IMR-90 (cell line): ENCODE measurements around the gene B4GALT7. TPM values are rescaled to one million over a fixed set of nuclear protein-coding genes. Genes with fewer than 3 reads are reported as not detected.

Experiments
- ATAC-seq: fragments of 200-7000 bp; cut with Tn5 transposase; 2 replicates; pipeline ENCODE4 v1.9.1; 2020; ENCODE audit warnings: low read depth, mild to moderate bottlenecking, moderate library complexity
- BruUV-seq: library from RNA; stranded (reverse); fragments of 400-500 nt; replicated peaks from 2 replicates; lab custom pipeline; 2021; lab: Mats Ljungman, UMichigan
- CTCF ChIA-PET: fragments of 300-600 bp; formaldehyde crosslinking; extraction: SDS; loops from one replicate; lab custom pipeline; 2021; ENCODE audit warnings: antibody characterized with exemption; lab: Yijun Ruan, JAX
- POLR2A ChIA-PET: fragments of 300-600 bp; sonication (Branson Sonifier 250); formaldehyde crosslinking; loops from one replicate; lab custom pipeline; 2022; ENCODE audit warnings: antibody characterized with exemption; ENCODE audit not compliant: unreplicated experiment; lab: Charles Lee
- DNase-seq: peaks from one replicate; pipeline ENCODE4 v3.0.0; 2013
- H2AFZ ChIP-seq: replicated peaks from 2 replicates; pipeline ENCODE3; 2013; ENCODE audit warnings: low read length, mild to moderate bottlenecking; ENCODE audit not compliant: poor library complexity
- H2AK5ac ChIP-seq: 2 replicates; pipeline ENCODE4 v1.6.1; 2013; ENCODE audit warnings: low read depth, low read length, inconsistent platforms
- H2AK9ac ChIP-seq: replicated peaks from 2 replicates; pipeline ENCODE3; 2013; ENCODE audit warnings: mild to moderate bottlenecking, low read depth, low read length, moderate library complexity; ENCODE audit not compliant: poor library complexity
- H2BK120ac ChIP-seq: 2 replicates; pipeline ENCODE4 v1.6.1; 2013; ENCODE audit warnings: low read depth, low read length, inconsistent platforms
- H2BK15ac ChIP-seq: 3 replicates; pipeline ENCODE4 v1.6.1; 2013; ENCODE audit warnings: low read depth, low read length, inconsistent platforms
- H2BK20ac ChIP-seq: 2 replicates; pipeline ENCODE4 v1.6.1; 2013; ENCODE audit warnings: low read depth, mild to moderate bottlenecking, inconsistent platforms, low read length, moderate library complexity
- H2BK5ac ChIP-seq: 2 replicates; pipeline ENCODE4 v1.6.1; 2013; ENCODE audit warnings: mild to moderate bottlenecking, low read depth, low read length, inconsistent platforms; ENCODE audit not compliant: poor library complexity, severe bottlenecking
- H3K14ac ChIP-seq: replicated peaks from 2 replicates; pipeline ENCODE4 v1.6.1; 2013; ENCODE audit warnings: low read depth, low read length, inconsistent platforms
- H3K18ac ChIP-seq: 2 replicates; pipeline ENCODE4 v1.6.1; 2013; ENCODE audit warnings: low read depth, low read length, control low read depth
- H3K23ac ChIP-seq: 2 replicates; pipeline ENCODE4 v1.6.1; 2013; ENCODE audit warnings: low read depth, low read length, inconsistent platforms
- H3K27ac ChIP-seq: 2 replicates; pipeline ENCODE4 v1.5.1; 2013; ENCODE audit warnings: mild to moderate bottlenecking, control low read depth, low read length; ENCODE audit not compliant: insufficient read depth
- H3K27me3 ChIP-seq: 2 replicates; pipeline ENCODE4 v1.6.1; 2013; ENCODE audit warnings: low read length; ENCODE audit not compliant: control insufficient read depth, insufficient read depth
- H3K36me3 ChIP-seq: 2 replicates; pipeline ENCODE4 v1.6.1; 2013; ENCODE audit warnings: low read length, mixed read lengths; ENCODE audit not compliant: control insufficient read depth, insufficient read depth
- H3K4ac ChIP-seq: 2 replicates; pipeline ENCODE4 v1.6.1; 2013; ENCODE audit warnings: low read depth, low read length, inconsistent platforms
- H3K4me1 ChIP-seq: 2 replicates; pipeline ENCODE4 v1.6.1; 2013; ENCODE audit warnings: low read length, mixed read lengths; ENCODE audit not compliant: control insufficient read depth, insufficient read depth
- H3K4me2 ChIP-seq: 2 replicates; pipeline ENCODE4 v1.6.1; 2013; ENCODE audit warnings: low read depth, mild to moderate bottlenecking, control low read depth, low read length, moderate library complexity
- H3K4me3 ChIP-seq: 2 replicates; pipeline ENCODE4 v1.5.1; 2013; ENCODE audit warnings: low read depth, mild to moderate bottlenecking, control low read depth, low read length, moderate library complexity; ENCODE audit not compliant: insufficient read depth
- H3K56ac ChIP-seq: 2 replicates; pipeline ENCODE4 v1.6.1; 2013; ENCODE audit warnings: low read length, inconsistent platforms; ENCODE audit not compliant: insufficient read depth; ENCODE audit errors: extremely low read depth
- H3K79me1 ChIP-seq, 2 experiments: 2 replicates each; pipeline ENCODE4 v1.6.1; 2013; ENCODE audit warnings: low read length in 2 of 2, inconsistent platforms in 1 of 2, low read depth in 1 of 2
- H3K9ac ChIP-seq: 2 replicates; pipeline ENCODE4 v1.6.1; 2013; ENCODE audit warnings: low read depth, low read length, control low read depth
- H3K9me1 ChIP-seq: 2 replicates; pipeline ENCODE4 v1.6.1; 2013; ENCODE audit warnings: low read length, inconsistent platforms; ENCODE audit not compliant: insufficient read depth
- H3K9me3 ChIP-seq: 2 replicates; pipeline ENCODE4 v1.6.1; 2013; ENCODE audit warnings: low read length; ENCODE audit not compliant: control insufficient read depth, insufficient read depth
- H4K20me1 ChIP-seq: 2 replicates; pipeline ENCODE4 v1.6.1; 2013; ENCODE audit warnings: low read length, inconsistent platforms; ENCODE audit not compliant: insufficient read depth
- H4K5ac ChIP-seq: 2 replicates; pipeline ENCODE4 v1.6.1; 2013; ENCODE audit warnings: mild to moderate bottlenecking, low read depth, low read length, control low read depth
- H4K8ac ChIP-seq, 2 experiments: 2 replicates each; pipeline ENCODE4 v1.6.1; 2013; ENCODE audit warnings: low read depth in 2 of 2, low read length in 2 of 2, control low read depth in 1 of 2, inconsistent platforms in 1 of 2
- H4K91ac ChIP-seq: 2 replicates; pipeline ENCODE4 v1.6.1; 2013; ENCODE audit warnings: low read depth, low read length, inconsistent platforms; ENCODE audit not compliant: insufficient read depth
- BHLHE40 ChIP-seq: fragments of 150-350 bp; IDR thresholded peaks from 2 replicates; pipeline ENCODE4 v1.6.1; 2016; ENCODE audit warnings: mild to moderate bottlenecking, low read depth, low read length
- CEBPB ChIP-seq: IDR thresholded peaks from 2 replicates; pipeline ENCODE4 v1.6.1; 2012; ENCODE audit warnings: low read depth, low read length, improper control_type of control experiment
- CHD1 ChIP-seq: IDR thresholded peaks from 2 replicates; pipeline ENCODE4 v1.6.1; 2012; ENCODE audit warnings: low read depth, low read length, improper control_type of control experiment
- CTCF ChIP-seq: conservative IDR thresholded peaks from 2 replicates; pipeline ENCODE4 v1.5.1; 2012; ENCODE audit warnings: mild to moderate bottlenecking, low read depth, low read length, improper control_type of control experiment
- ELK1 ChIP-seq: fragments of 150-350 bp; IDR thresholded peaks from 2 replicates; pipeline ENCODE4 v1.6.1; 2016; ENCODE audit warnings: low read depth, mild to moderate bottlenecking, low read length, moderate library complexity, borderline replicate concordance
- FOS ChIP-seq: fragments of 150-350 bp; IDR thresholded peaks from 2 replicates; pipeline ENCODE4 v1.6.1; 2016; ENCODE audit warnings: low read depth, low read length
- MAFK ChIP-seq: IDR thresholded peaks from 2 replicates; pipeline ENCODE4 v1.6.1; 2012; ENCODE audit warnings: low read depth, low read length, improper control_type of control experiment
- MAZ ChIP-seq: IDR thresholded peaks from 2 replicates; pipeline ENCODE4 v1.6.1; 2012; ENCODE audit warnings: low read depth, mild to moderate bottlenecking, low read length, improper control_type of control experiment, moderate library complexity, borderline replicate concordance
- MXI1 ChIP-seq: IDR thresholded peaks from 2 replicates; pipeline ENCODE4 v1.6.1; 2012; ENCODE audit warnings: low read depth, mild to moderate bottlenecking, low read length, moderate library complexity, borderline replicate concordance
- NFE2L2 ChIP-seq: fragments of 150-350 bp; IDR thresholded peaks from 2 replicates; pipeline ENCODE4 v1.6.1; 2016; ENCODE audit warnings: low read depth, mild to moderate bottlenecking, low read length
- POLR2A ChIP-seq: IDR thresholded peaks from 2 replicates; pipeline ENCODE4 v1.6.1; 2012; ENCODE audit warnings: mild to moderate bottlenecking, low read depth, low read length
- RAD21 ChIP-seq: IDR thresholded peaks from 2 replicates; pipeline ENCODE4 v1.6.1; 2012; ENCODE audit warnings: low read length, improper control_type of control experiment
- RCOR1 ChIP-seq: IDR thresholded peaks from 2 replicates; pipeline ENCODE4 v1.6.1; 2012; ENCODE audit warnings: mild to moderate bottlenecking, low read length, improper control_type of control experiment; ENCODE audit not compliant: insufficient replicate concordance
- RFX5 ChIP-seq: IDR thresholded peaks from 2 replicates; pipeline ENCODE4 v1.8.0; 2012; ENCODE audit warnings: low read depth, mild to moderate bottlenecking, low read length, moderate library complexity
- SMC3 ChIP-seq: fragments of 150-350 bp; IDR thresholded peaks from 2 replicates; pipeline ENCODE4 v1.6.1; 2016; ENCODE audit warnings: low read depth, mild to moderate bottlenecking, antibody characterized with exemption, low read length, moderate library complexity
- WGBS, 2 experiments: methylation state at CpG; one replicate each; pipeline versions ENCODE4 v1.1.5 to v1.1.7; 2013; ENCODE audit warnings: missing lambda C conversion rate in 2 of 2; ENCODE audit not compliant: insufficient read length in 1 of 2; ENCODE audit errors: extremely low coverage in 2 of 2; 5-methylcytosine and 5-hydroxymethylcytosine counted together
- dilution Hi-C: fragments of 300-500 bp; cut with HindIII; formaldehyde crosslinking; loops from one replicate; pipeline ENCODE4 v1.14.3; 2018; ENCODE audit warnings: low sequenced_read_pairs; ENCODE audit not compliant: unreplicated experiment
- in situ Hi-C: fragments of 300-500 bp; cut with MboI; formaldehyde crosslinking; loops from 3 replicates; pipeline ENCODE4 v1.14.3; 2019; ENCODE audit warnings: low sequenced_read_pairs, inconsistent platforms, mixed read lengths
- intact Hi-C: fragments of 100-400 bp; cut with micrococcal nuclease; formaldehyde crosslinking; loops from 2 replicates; pipeline ENCODE4 v1.10.0; 2022
- polyA plus RNA-seq, 3 experiments: library from polyadenylated mRNA; depleted of rRNA; stranded (reverse); fragments of >200 nt; gene quantifications; 2 replicates each; pipeline ENCODE4 v1.2.3, GENCODE V29; 2012; ENCODE audit warnings: low replicate concordance in 1 of 3
- total RNA-seq: library from RNA; depleted of rRNA; stranded (reverse); fragments of >200 nt; gene quantifications from 2 replicates; pipeline ENCODE4 v1.2.3, GENCODE V29; 2012
- TF ChIP-seq, protein P1 (sequence below): fragments of 150-350 bp; IDR thresholded peaks from 2 replicates; pipeline ENCODE4 v1.6.1; 2017; ENCODE audit warnings: mild to moderate bottlenecking, antibody characterized with exemption, low read length, low read depth

B4GALT7 gene
- total and polyA plus RNA-seq, 2 of the 4 experiments (the other 2 are of a cell fraction), result 29.2 to 79.6 TPM

DNA sequence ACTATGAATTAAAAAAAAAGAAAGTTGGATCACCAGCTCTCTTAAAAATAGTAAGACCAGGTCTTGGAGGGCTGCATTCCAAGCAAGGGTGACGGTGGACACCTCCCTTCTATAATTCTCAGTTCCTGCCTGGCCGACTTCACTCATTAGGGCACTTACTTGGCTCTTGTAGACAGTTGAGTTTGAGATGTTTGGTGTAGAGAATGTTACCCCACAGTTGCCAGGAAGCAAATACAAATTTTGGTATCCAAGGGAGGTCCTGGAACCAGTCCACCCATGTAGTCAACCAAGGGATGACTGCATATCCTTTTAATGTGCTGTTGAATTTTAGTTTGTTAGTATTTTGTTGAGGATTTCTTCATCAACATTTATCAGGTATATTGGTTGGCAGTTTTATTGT lies 20.6 kb downstream of the B4GALT7 start:
- intact Hi-C loops (no loop called here), in situ Hi-C loops (loop anchor here (25.0 kb wide), 1 partner anchor 442 kb away; no protein-coding TSS in a partner anchor), dilution Hi-C loops (no loop called here)
- no peak overlapping the region for H3K27ac ChIP-seq
- ChIA-PET POLR2A (no interaction called here), CTCF (no interaction called here)
- no peak overlapping the region for H2AFZ ChIP-seq
- peaks cover 19% of the 10 kb centered on the region for H3K36me3 ChIP-seq
- no peak overlapping the region for H3K56ac ChIP-seq
- no CpG with 5 or more reads among the region's 2 CpGs for WGBS, 2 experiments
- no peak overlapping the region for H3K4ac ChIP-seq
- H2BK120ac ChIP-seq, result no peak overlapping the region
- no peaks in the 10 kb centered on the region for H3K9me3 ChIP-seq
- TF ChIP-seq RFX5, result no peak
- no peak for TF ChIP-seq CHD1
- no peak for TF ChIP-seq CEBPB
- TF ChIP-seq NFE2L2, result no peak
- TF ChIP-seq POLR2A, result no peak
- TF ChIP-seq ELK1, result no peak
- TF ChIP-seq, protein P1, sequence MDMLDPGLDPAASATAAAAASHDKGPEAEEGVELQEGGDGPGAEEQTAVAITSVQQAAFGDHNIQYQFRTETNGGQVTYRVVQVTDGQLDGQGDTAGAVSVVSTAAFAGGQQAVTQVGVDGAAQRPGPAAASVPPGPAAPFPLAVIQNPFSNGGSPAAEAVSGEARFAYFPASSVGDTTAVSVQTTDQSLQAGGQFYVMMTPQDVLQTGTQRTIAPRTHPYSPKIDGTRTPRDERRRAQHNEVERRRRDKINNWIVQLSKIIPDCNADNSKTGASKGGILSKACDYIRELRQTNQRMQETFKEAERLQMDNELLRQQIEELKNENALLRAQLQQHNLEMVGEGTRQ, result no peak
- TF ChIP-seq BHLHE40, result no peak
- TF ChIP-seq FOS, result no peak
- no peak for TF ChIP-seq MAFK
- TF ChIP-seq RAD21, result no peak
- TF ChIP-seq MXI1, result no peak
- no peak for TF ChIP-seq RCOR1
- TF ChIP-seq CTCF, result no peak
- TF ChIP-seq SMC3, result no peak
- no peak for TF ChIP-seq MAZ
- no peak overlapping the region for H3K4me3 ChIP-seq
- H3K9me1 ChIP-seq, result no peaks in the 10 kb centered on the region
- no peak for ATAC-seq
- DNase-seq, result no peak
- H4K8ac ChIP-seq, result no peak overlapping the region
- no peaks in the 10 kb centered on the region for H3K27me3 ChIP-seq
- H4K20me1 ChIP-seq, result no peaks in the 10 kb centered on the region
- no peak overlapping the region for H2BK15ac ChIP-seq
- H4K5ac ChIP-seq, result no peak overlapping the region
- no peak overlapping the region for H2BK20ac ChIP-seq
- H2BK5ac ChIP-seq, result no peak overlapping the region
- no peak overlapping the region for H3K18ac ChIP-seq
- H3K79me1 ChIP-seq, result no peaks in the 10 kb centered on the region
- H2AK5ac ChIP-seq, result no peak overlapping the region
- H2AK9ac ChIP-seq, result no peak overlapping the region
- no peak overlapping the region for H3K23ac ChIP-seq
- BruUV-seq, result no TSS peak
- H3K9ac ChIP-seq, result no peak overlapping the region
- no peaks in the 10 kb centered on the region for H3K4me1 ChIP-seq
- no peak overlapping the region for H4K91ac ChIP-seq
- H3K14ac ChIP-seq, result no peak overlapping the region
- no peak overlapping the region for H3K4me2 ChIP-seq
